BLaER1 treated with 17β-estradiol and CSF1 and Interleukin-3, amounts not matched to agents 10 nM and 100 nM (cell line): ENCODE data around the gene DGKG.

ENCODE experiments used
- H3K27ac ChIP-seq, 11 experiments: shearing (Covaris generic); formaldehyde crosslinking; 2 replicates each; pipeline ENCODE4 v1.8.1; 2022
- H3K27me3 ChIP-seq, 11 experiments: shearing (Covaris generic); formaldehyde crosslinking; 2 replicates each; pipeline ENCODE4 v1.8.1; 2022
- H3K36me3 ChIP-seq, 11 experiments: shearing (Covaris generic); formaldehyde crosslinking; 2 replicates each; pipeline ENCODE4 v1.8.1; 2022
- H3K4me1 ChIP-seq, 10 experiments: shearing (Covaris generic); formaldehyde crosslinking; 2 replicates each; pipeline ENCODE4 v1.8.1; 2022
- H3K4me2 ChIP-seq, 11 experiments: shearing (Covaris generic); formaldehyde crosslinking; 2 replicates each; pipeline ENCODE4 v1.8.1; 2022
- H3K4me3 ChIP-seq, 10 experiments: shearing (Covaris generic); formaldehyde crosslinking; 2 replicates each; pipeline ENCODE4 v1.8.1; 2022
- H3K9ac ChIP-seq, 11 experiments: shearing (Covaris generic); formaldehyde crosslinking; 2 replicates each; pipeline ENCODE4 v1.8.1; 2022
- H3K9me3 ChIP-seq, 11 experiments: shearing (Covaris generic); formaldehyde crosslinking; replicated peaks in 1 of 11; 2 replicates each; pipeline ENCODE4 v1.8.1; 2022
- H4K20me1 ChIP-seq, 11 experiments: shearing (Covaris generic); formaldehyde crosslinking; 2 replicates each; pipeline ENCODE4 v1.8.1; 2022
- Cebpa-rat ChIP-seq, 11 experiments: shearing (Covaris generic); IDR thresholded peaks; 2 replicates each; pipeline ENCODE4 v1.8.1; 2022

DGKG gene

GRCh38 chr3:186330772-186331460 lies 31.1 kb downstream of the DGKG start:
- TF ChIP-seq Cebpa-rat (IDR thresholded peaks at IDR 0.05): no peak
- H3K9me3 ChIP-seq: no peaks in the 10 kb centered on the region
- H3K36me3 ChIP-seq: no peaks in the 10 kb centered on the region
- H3K4me2 ChIP-seq: no peak overlapping the region
- no peak overlapping the region for H3K27ac ChIP-seq
- no peak overlapping the region for H3K9ac ChIP-seq
- H3K4me1 ChIP-seq: no peaks in the 10 kb centered on the region
- no peaks in the 10 kb centered on the region for H3K27me3 ChIP-seq
- H3K4me3 ChIP-seq: no peak overlapping the region
- H4K20me1 ChIP-seq: no peaks in the 10 kb centered on the region

GRCh38 chr3:186329589-186329988 lies 32.4 kb downstream of the DGKG start:
- Histone ChIP-seq H3K4me2 (no peak overlapping the region), H3K9ac (no peak overlapping the region), H3K27me3 (no peaks in the 10 kb centered on the region), H4K20me1 (no peaks in the 10 kb centered on the region), H3K4me3 (no peak overlapping the region), H3K9me3 (no peaks in the 10 kb centered on the region), H3K4me1 (no peaks in the 10 kb centered on the region), H3K36me3 (no peaks in the 10 kb centered on the region), H3K27ac (no peak overlapping the region)
- no peak for TF ChIP-seq Cebpa-rat (IDR thresholded peaks at IDR 0.05)

GRCh38 chr3:186327912-186328487 lies 34.0 kb downstream of the DGKG start:
- no peak for TF ChIP-seq Cebpa-rat (IDR thresholded peaks at IDR 0.05)
- H4K20me1 ChIP-seq: no peaks in the 10 kb centered on the region
- H3K4me3 ChIP-seq: no peak overlapping the region
- no peaks in the 10 kb centered on the region for H3K4me1 ChIP-seq
- H3K9me3 ChIP-seq: no peaks in the 10 kb centered on the region
- no peak overlapping the region for H3K9ac ChIP-seq
- no peak overlapping the region for H3K27ac ChIP-seq
- no peaks in the 10 kb centered on the region for H3K36me3 ChIP-seq
- H3K27me3 ChIP-seq: no peaks in the 10 kb centered on the region
- no peak overlapping the region for H3K4me2 ChIP-seq

- no peaks in the 10 kb centered on the region for H3K9me3 ChIP-seq
- no peak overlapping the region for H3K9ac ChIP-seq
- H3K4me3 ChIP-seq: no peak overlapping the region
- no peak overlapping the region for H3K4me2 ChIP-seq
- H3K4me1 ChIP-seq: no peaks in the 10 kb centered on the region
- no peaks in the 10 kb centered on the region for H3K36me3 ChIP-seq
- H4K20me1 ChIP-seq: no peaks in the 10 kb centered on the region
- no peak overlapping the region for H3K27ac ChIP-seq
- no peaks in the 10 kb centered on the region for H3K27me3 ChIP-seq
- no peak for TF ChIP-seq Cebpa-rat (IDR thresholded peaks at IDR 0.05)
Observed at GRCh38 chr3:186322761-186323160, 39.3 kb downstream of the DGKG start.

- H3K4me3 ChIP-seq: no peak overlapping the region
- H4K20me1 ChIP-seq: no peaks in the 10 kb centered on the region
- H3K9ac ChIP-seq: no peak overlapping the region
- no peaks in the 10 kb centered on the region for H3K36me3 ChIP-seq
- no peaks in the 10 kb centered on the region for H3K9me3 ChIP-seq
- H3K27me3 ChIP-seq: no peaks in the 10 kb centered on the region
- H3K4me2 ChIP-seq: no peak overlapping the region
- no peak for TF ChIP-seq Cebpa-rat (IDR thresholded peaks at IDR 0.05)
- no peaks in the 10 kb centered on the region for H3K4me1 ChIP-seq
- no peak overlapping the region for H3K27ac ChIP-seq
Observed at GRCh38 chr3:186321746-186322145, 40.3 kb downstream of the DGKG start.

GRCh38 chr3:186320862-186321568 lies 41.0 kb downstream of the DGKG start:
- Histone ChIP-seq H3K27me3 (no peaks in the 10 kb centered on the region), H3K9ac (no peak overlapping the region), H3K4me1 (no peaks in the 10 kb centered on the region), H3K4me2 (no peak overlapping the region), H3K9me3 (no peaks in the 10 kb centered on the region), H3K27ac (no peak overlapping the region), H3K36me3 (no peaks in the 10 kb centered on the region), H3K4me3 (no peak overlapping the region), H4K20me1 (no peaks in the 10 kb centered on the region)
- no peak for TF ChIP-seq Cebpa-rat (IDR thresholded peaks at IDR 0.05)

- Histone ChIP-seq H3K9ac (no peak overlapping the region), H3K27me3 (no peaks in the 10 kb centered on the region), H3K36me3 (no peaks in the 10 kb centered on the region), H3K9me3 (no peaks in the 10 kb centered on the region), H3K4me3 (no peak overlapping the region), H4K20me1 (no peaks in the 10 kb centered on the region), H3K27ac (no peak overlapping the region), H3K4me1 (no peaks in the 10 kb centered on the region), H3K4me2 (no peak overlapping the region)
- TF ChIP-seq Cebpa-rat (IDR thresholded peaks at IDR 0.05): no peak
Observed at GRCh38 chr3:186319945-186320344, 42.1 kb downstream of the DGKG start.

GRCh38 chr3:186318135-186318534 lies 43.9 kb downstream of the DGKG start:
- Histone ChIP-seq H3K4me2 (no peak overlapping the region), H3K36me3 (no peaks in the 10 kb centered on the region), H3K27ac (no peak overlapping the region), H3K9ac (no peak overlapping the region), H3K4me1 (no peaks in the 10 kb centered on the region), H3K4me3 (no peak overlapping the region), H3K9me3 (no peaks in the 10 kb centered on the region), H4K20me1 (no peaks in the 10 kb centered on the region), H3K27me3 (no peaks in the 10 kb centered on the region; a peak in 1 of 22 replicates)
- TF ChIP-seq Cebpa-rat (IDR thresholded peaks at IDR 0.05): no peak

- Histone ChIP-seq H4K20me1 (no peaks in the 10 kb centered on the region), H3K9me3 (no peaks in the 10 kb centered on the region), H3K27me3 (no peaks in the 10 kb centered on the region; a peak in 1 of 22 replicates), H3K4me3 (no peak overlapping the region), H3K27ac (no peak overlapping the region), H3K4me2 (no peak overlapping the region), H3K4me1 (no peaks in the 10 kb centered on the region), H3K36me3 (no peaks in the 10 kb centered on the region), H3K9ac (no peak overlapping the region)
- no peak for TF ChIP-seq Cebpa-rat (IDR thresholded peaks at IDR 0.05)
Observed at GRCh38 chr3:186317478-186317877, 44.6 kb downstream of the DGKG start.
